Endothelial cell of umbilical vein (primary cell): ENCODE results near the gene ZNF74.

Source experiments
- CTCF ChIP-seq, 2 donors: IDR thresholded peaks; 1 replicate in 1 of 2; 2 replicates in 1 of 2; pipeline ENCODE4 v1.5.1; 2011; ENCODE audit warnings: low read length in 2 of 2, mild to moderate bottlenecking in 2 of 2, moderate library complexity in 2 of 2, control low read depth in 1 of 2, inconsistent platforms in 1 of 2, low read depth in 1 of 2; ENCODE audit not compliant: insufficient read depth in 1 of 2; ENCODE audit errors: extremely low read depth in 1 of 2
- MYC ChIP-seq: IDR thresholded peaks from one replicate; pipeline ENCODE4 v1.6.1; 2011; ENCODE audit warnings: mild to moderate bottlenecking, low read depth, low read length
- POLR2A ChIP-seq: IDR thresholded peaks from 2 replicates; pipeline ENCODE4 v1.6.1; 2012; ENCODE audit warnings: low read depth, mild to moderate bottlenecking, control low read depth, low read length

GRCh38 chr22:20354238-20354975 is 39.5 kb upstream of the ZNF74 start:
- no peak for TF ChIP-seq CTCF (IDR thresholded peaks at IDR 0.05; ENCODE audit: extremely low read depth in 1 of 2, insufficient read depth in 1 of 2, low read depth in 1 of 2, low read length in 2 of 2)
- no peak for TF ChIP-seq POLR2A
- TF ChIP-seq MYC: no peak
